Suprapubic skin (tissue), 3 donors: ENCODE results near the gene ATP11A.

Source experiments
- CTCF ChIP-seq, 2 donors: fragments of 200-600 bp in 1 of 2; fragments of 450-650 bp in 1 of 2; sonication (generic) in 1 of 2; IDR thresholded peaks; one replicate each; pipeline ENCODE4 v1.5.1; 2016 to 2019; ENCODE audit warnings: antibody characterized with exemption in 2 of 2, mild to moderate bottlenecking in 1 of 2, moderate library complexity in 1 of 2
- POLR2AphosphoS5 ChIP-seq, 3 donors: sonication (generic); formaldehyde crosslinking; IDR thresholded peaks; one replicate each; pipeline ENCODE4 v1.6.1; 2017; ENCODE audit warnings: antibody characterized with exemption in 3 of 3

DNA sequence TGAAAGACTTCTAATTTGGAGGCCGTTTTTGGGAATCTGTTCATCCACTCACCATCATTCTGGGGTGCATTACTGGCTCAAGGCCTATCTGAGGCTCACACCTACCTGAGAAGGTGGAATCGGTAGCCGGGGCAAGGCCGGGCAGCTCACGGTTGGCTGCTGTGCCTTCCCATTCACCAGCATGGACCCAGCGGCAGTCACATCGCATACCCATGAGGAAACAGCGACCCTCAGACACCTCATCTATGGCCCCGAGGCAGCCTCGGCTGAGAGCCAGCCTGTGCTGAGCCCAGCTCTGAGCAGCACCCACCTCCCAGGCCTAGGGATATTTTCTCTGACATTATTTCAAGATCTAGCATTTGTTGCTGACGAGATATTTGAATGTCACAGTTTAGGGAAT, 130.5 kb downstream of the ATP11A start:
- TF ChIP-seq CTCF (IDR thresholded peaks at IDR 0.05) (no peak), POLR2AphosphoS5 (IDR thresholded peaks at IDR 0.05) (no peak)
